GM23338 (cell line): ENCODE data around the gene DNAAF2. TPM values are rescaled to one million over a fixed set of nuclear protein-coding genes. Genes with fewer than 3 reads are reported as not detected.
A peak's percentile ranks its signal among the peaks of the same experiment; 100 is the strongest.

Experiments
- ATAC-seq: fragments of 200-7000 bp; cut with Tn5 transposase; 3 replicates; pipeline ENCODE4 v1.9.1; 2020
- DNase-seq: peaks from one replicate; pipeline ENCODE4 v3.0.0-alpha.2; 2015; ENCODE audit warnings: low spot score
- H2AFZ ChIP-seq: fragments of 200-600 bp; sonication (generic); 2 replicates; pipeline ENCODE4 v1.8.0; 2016; ENCODE audit warnings: antibody characterized with exemption, mild to moderate bottlenecking, moderate library complexity
- H3F3A ChIP-seq: fragments of 200-600 bp; sonication (generic); replicated peaks from 2 replicates; pipeline ENCODE4 v1.8.0; 2017; ENCODE audit warnings: antibody characterized with exemption, mixed run types, low read depth
- H3K27ac ChIP-seq: fragments of 200-600 bp; sonication (generic); 2 replicates; pipeline ENCODE4 v1.6.1; 2016; ENCODE audit warnings: low read depth
- H3K27me3 ChIP-seq: fragments of 200-600 bp; sonication (generic); 2 replicates; pipeline ENCODE4 v1.8.0; 2016; ENCODE audit warnings: mild to moderate bottlenecking, mixed run types, moderate library complexity; ENCODE audit not compliant: insufficient read depth
- H3K36me3 ChIP-seq: fragments of 200-600 bp; sonication (generic); 2 replicates; pipeline ENCODE4 v1.8.0; 2016; ENCODE audit warnings: mild to moderate bottlenecking; ENCODE audit not compliant: insufficient read depth
- H3K4me1 ChIP-seq: fragments of 200-600 bp; sonication (generic); 2 replicates; pipeline ENCODE4 v1.8.0; 2016; ENCODE audit warnings: mild to moderate bottlenecking, moderate library complexity; ENCODE audit not compliant: insufficient read depth
- H3K4me2 ChIP-seq: fragments of 200-600 bp; sonication (generic); 2 replicates; pipeline ENCODE4 v1.7.1; 2017; ENCODE audit warnings: mixed run types
- H3K4me3 ChIP-seq: fragments of 200-600 bp; sonication (generic); 2 replicates; pipeline ENCODE4 v1.6.1; 2016; ENCODE audit warnings: mixed run types
- H3K79me2 ChIP-seq: fragments of 200-600 bp; sonication (generic); replicated peaks from 2 replicates; pipeline ENCODE4 v1.8.0; 2017; ENCODE audit warnings: mild to moderate bottlenecking; ENCODE audit not compliant: insufficient read depth
- H3K9me2 ChIP-seq: fragments of 200-600 bp; sonication (generic); 2 replicates; pipeline ENCODE4 v1.8.0; 2017; ENCODE audit not compliant: insufficient read depth
- H4K20me1 ChIP-seq: fragments of 200-600 bp; sonication (generic); replicated peaks from 2 replicates; pipeline ENCODE4 v1.8.0; 2017; ENCODE audit warnings: mild to moderate bottlenecking; ENCODE audit not compliant: insufficient read depth
- H3K27ac Mint-ChIP-seq: 2 replicates; pipeline ENCODE4 v1.8.0; 2020; ENCODE audit warnings: inconsistent platforms, mild to moderate bottlenecking, moderate library complexity, mixed read lengths
- H3K27me3 Mint-ChIP-seq: 3 replicates; pipeline ENCODE4 v1.8.0; 2022; ENCODE audit warnings: low read depth, mild to moderate bottlenecking, moderate library complexity, mixed read lengths, inconsistent platforms; ENCODE audit not compliant: insufficient read depth, poor library complexity
- H3K36me3 Mint-ChIP-seq: 3 replicates; pipeline ENCODE4 v1.8.0; 2021; ENCODE audit warnings: low read depth, mild to moderate bottlenecking, inconsistent platforms, moderate library complexity, mixed read lengths
- H3K4me1 Mint-ChIP-seq: 3 replicates; pipeline ENCODE4 v1.8.0; 2020; ENCODE audit warnings: mild to moderate bottlenecking, inconsistent platforms, mixed read lengths
- H3K4me3 Mint-ChIP-seq: 3 replicates; pipeline ENCODE4 v1.8.0; 2021; ENCODE audit warnings: moderate library complexity, mild to moderate bottlenecking, inconsistent platforms, mixed read lengths
- H3K9me3 Mint-ChIP-seq: 3 replicates; pipeline ENCODE4 v1.8.0; 2020; ENCODE audit warnings: moderate library complexity, mild to moderate bottlenecking, inconsistent platforms, mixed read lengths
- CTCF ChIP-seq, 2 experiments: fragments of 200-600 bp in 1 of 2; sonication (generic) in 1 of 2; conservative IDR thresholded peaks; 2 replicates each; pipeline versions ENCODE4 v1.5.1 to v1.6.1; 2016 to 2017; ENCODE audit warnings: antibody characterized with exemption in 2 of 2, low read depth in 2 of 2, mild to moderate bottlenecking in 2 of 2, moderate library complexity in 1 of 2
- ETS1 ChIP-seq: IDR thresholded peaks from 2 replicates; pipeline ENCODE4 v1.6.1; 2016; ENCODE audit warnings: antibody characterized with exemption
- EZH2 ChIP-seq: fragments of 200-600 bp; sonication (generic); IDR thresholded peaks from one replicate; pipeline ENCODE4 v1.8.0; 2017; ENCODE audit warnings: antibody characterized with exemption, mild to moderate bottlenecking, low read depth; ENCODE audit not compliant: unreplicated experiment
- EZH2phosphoT487 ChIP-seq: fragments of 200-600 bp; sonication (generic); IDR thresholded peaks from one replicate; pipeline ENCODE4 v1.8.1; 2018; ENCODE audit warnings: antibody characterized with exemption; ENCODE audit not compliant: unreplicated experiment
- NANOG ChIP-seq: IDR thresholded peaks from 2 replicates; pipeline ENCODE4 v1.6.1; 2016; ENCODE audit warnings: antibody characterized with exemption, borderline replicate concordance
- POLR2AphosphoS5 ChIP-seq: IDR thresholded peaks from 2 replicates; pipeline ENCODE4 v1.6.1; 2016; ENCODE audit warnings: antibody characterized with exemption, low read depth
- STAT1 ChIP-seq: IDR thresholded peaks from one replicate; pipeline ENCODE4 v1.6.1; 2016; ENCODE audit warnings: antibody characterized with exemption; ENCODE audit not compliant: unreplicated experiment
- ZNF331 ChIP-seq: fragments of 250-450 bp; sonication (Bioruptor Pico); IDR thresholded peaks from 2 replicates; pipeline ENCODE4 v1.5.0; 2020; ENCODE audit warnings: low read depth, mild to moderate bottlenecking, moderate library complexity
- ZNF462 ChIP-seq: fragments of 250-450 bp; sonication (Bioruptor Pico); IDR thresholded peaks from 2 replicates; pipeline ENCODE4 v1.5.0; 2020; ENCODE audit warnings: mild to moderate bottlenecking, moderate library complexity
- polyA plus RNA-seq: library from polyadenylated mRNA; unstranded; fragments of >200 nt; fragmentation: Nextera tagmentation; extraction: Ambion mirVana; gene quantifications from 2 replicates; pipeline ENCODE4 v1.2.1, GENCODE V29; 2016
- total RNA-seq: library from RNA; depleted of rRNA; stranded (reverse); fragments of >200 nt; shearing (Covaris generic); gene quantifications from 2 replicates; pipeline ENCODE4 v1.2.3, GENCODE V29; 2014

Gene DNAAF2
- total and polyA plus RNA-seq, 2 experiments from 2014 or later = 40.4 to 62.6 TPM

- TF ChIP-seq ZNF331 (CRISPR knock-in tag) (no peak), CTCF (conservative IDR thresholded peaks at IDR 0.05; ENCODE audit: low read depth in 2 of 2) (no peak), EZH2 (no peak)
- no peaks in the 10 kb centered on the region for H3K9me3 Mint-ChIP-seq
- H3K4me1 Mint-ChIP-seq = peaks cover 19% of the 10 kb centered on the region
- H3K27me3 Mint-ChIP-seq = no peaks in the 10 kb centered on the region
- no peak overlapping the region for H3K4me3 Mint-ChIP-seq
- Histone ChIP-seq H3K9me2 (no peaks in the 10 kb centered on the region), H3F3A (0 out of 2 replicates have a peak, but pooled peaks cover 2% of the 10 kb centered on the region), H3K4me2 (no peak overlapping the region), H3K36me3 (peaks cover 5% of the 10 kb centered on the region; the same call in 1 of the 2 replicates), H3K27me3 (no peaks in the 10 kb centered on the region), H3K4me1 (no peaks in the 10 kb centered on the region; the same call in 1 of the 2 replicates), H3K4me3 (no peak overlapping the region), H3K27ac (0 out of 2 replicates have a peak overlapping the region, but pooled peaks have one; percentile 78), H3K79me2 (peaks cover 48% of the 10 kb centered on the region), H4K20me1 (peaks cover 33% of the 10 kb centered on the region), H2AFZ (no peak overlapping the region)
- H3K27ac Mint-ChIP-seq = no peak overlapping the region
- no peak for ATAC-seq
- no peak for DNase-seq
- H3K36me3 Mint-ChIP-seq = peaks cover 52% of the 10 kb centered on the region
Measured at GRCh38 chr14:49642163-49642562, 7.1 kb upstream of the DNAAF2 start.

GRCh38 chr14:49641697-49642129, 6.7 kb upstream of the DNAAF2 start:
- Mint-ChIP-seq H3K4me1 (peaks cover 23% of the 10 kb centered on the region), H3K36me3 (peaks cover 51% of the 10 kb centered on the region), H3K27ac (no peak overlapping the region), H3K9me3 (no peaks in the 10 kb centered on the region), H3K4me3 (no peak overlapping the region), H3K27me3 (no peaks in the 10 kb centered on the region)
- no peak overlapping the region for H3K4me3 ChIP-seq
- no peak overlapping the region for H3K4me2 ChIP-seq
- H3F3A ChIP-seq = peaks cover 6% of the 10 kb centered on the region; the same call in 1 of the 2 replicates
- peaks cover 10% of the 10 kb centered on the region; the same call in 1 of the 2 replicates for H3K36me3 ChIP-seq
- H3K27me3 ChIP-seq = no peaks in the 10 kb centered on the region
- peak; percentile 14 for DNase-seq
- H3K4me1 ChIP-seq = no peaks in the 10 kb centered on the region; the same call in 1 of the 2 replicates
- ATAC-seq = peak; percentile 41; the same call in 2 of the 3 replicates
- no peak overlapping the region for H2AFZ ChIP-seq
- H3K9me2 ChIP-seq = no peaks in the 10 kb centered on the region
- peaks cover 52% of the 10 kb centered on the region for H3K79me2 ChIP-seq
- peak overlapping the region; percentile 78 for H3K27ac ChIP-seq
- peaks cover 37% of the 10 kb centered on the region for H4K20me1 ChIP-seq
- no peak for TF ChIP-seq CTCF (conservative IDR thresholded peaks at IDR 0.05; ENCODE audit: low read depth in 2 of 2)
- TF ChIP-seq NANOG = no peak
- no peak for TF ChIP-seq ZNF331 (CRISPR knock-in tag)
- no peak for TF ChIP-seq POLR2AphosphoS5
- no peak for TF ChIP-seq EZH2phosphoT487
- no peak for TF ChIP-seq ZNF462
- TF ChIP-seq EZH2 = no peak
- no peak for TF ChIP-seq ETS1
- no peak for TF ChIP-seq STAT1
